Upper lobe of left lung (tissue), 4 donors: Measurements from ENCODE around the gene RHPN2.

Experiments
- EP300 ChIP-seq, 4 donors: sonication (generic); formaldehyde crosslinking; IDR thresholded peaks; one replicate each; pipeline ENCODE4 v1.5.1; 2017; ENCODE audit warnings: antibody characterized with exemption in 4 of 4, control low read depth in 2 of 4
- TF ChIP-seq, protein P1 (sequence below), 6 experiments: fragments of 450-650 bp in 4 of 6; fragments of 200-600 bp in 2 of 6; sonication (generic) in 2 of 6; IDR thresholded peaks; one replicate each; pipeline ENCODE4 v1.5.1; 2016 to 2019; ENCODE audit warnings: antibody characterized with exemption in 6 of 6

DNA sequence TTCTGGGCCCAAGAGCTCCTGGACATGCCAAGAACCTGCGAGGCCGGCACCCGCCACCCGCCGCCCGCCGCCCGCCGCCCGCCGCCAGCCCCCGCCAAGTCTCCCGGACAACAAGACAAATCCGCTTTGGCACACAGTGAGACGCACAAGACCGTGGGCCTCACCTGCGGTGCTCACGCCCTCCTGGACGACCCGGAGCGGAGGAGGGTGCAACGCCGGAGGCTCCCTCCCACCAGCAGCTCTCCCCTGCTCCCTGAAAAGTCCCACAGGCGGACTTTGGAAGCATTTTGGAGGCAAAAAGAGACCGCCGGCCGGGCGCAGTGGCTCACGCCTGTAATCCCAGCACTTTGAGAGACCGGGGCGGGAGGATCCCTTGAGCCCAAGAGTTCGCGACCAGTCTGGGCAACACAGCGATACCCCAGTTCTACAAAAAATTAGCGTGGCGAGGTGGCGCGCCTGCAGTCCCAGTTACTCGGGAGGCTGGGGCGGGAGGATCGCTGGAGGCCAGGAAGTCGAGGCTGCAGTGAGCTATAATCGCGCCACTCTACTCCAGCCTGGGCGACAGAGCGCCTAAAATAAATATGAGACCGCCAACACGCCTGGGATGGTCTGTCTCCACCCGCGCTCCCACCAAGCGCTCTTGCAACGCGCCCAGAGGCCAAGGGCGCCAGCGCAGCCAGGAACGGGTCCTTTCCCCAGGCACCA lies 783 bp downstream of the RHPN2 start:
- TF ChIP-seq, protein P1, sequence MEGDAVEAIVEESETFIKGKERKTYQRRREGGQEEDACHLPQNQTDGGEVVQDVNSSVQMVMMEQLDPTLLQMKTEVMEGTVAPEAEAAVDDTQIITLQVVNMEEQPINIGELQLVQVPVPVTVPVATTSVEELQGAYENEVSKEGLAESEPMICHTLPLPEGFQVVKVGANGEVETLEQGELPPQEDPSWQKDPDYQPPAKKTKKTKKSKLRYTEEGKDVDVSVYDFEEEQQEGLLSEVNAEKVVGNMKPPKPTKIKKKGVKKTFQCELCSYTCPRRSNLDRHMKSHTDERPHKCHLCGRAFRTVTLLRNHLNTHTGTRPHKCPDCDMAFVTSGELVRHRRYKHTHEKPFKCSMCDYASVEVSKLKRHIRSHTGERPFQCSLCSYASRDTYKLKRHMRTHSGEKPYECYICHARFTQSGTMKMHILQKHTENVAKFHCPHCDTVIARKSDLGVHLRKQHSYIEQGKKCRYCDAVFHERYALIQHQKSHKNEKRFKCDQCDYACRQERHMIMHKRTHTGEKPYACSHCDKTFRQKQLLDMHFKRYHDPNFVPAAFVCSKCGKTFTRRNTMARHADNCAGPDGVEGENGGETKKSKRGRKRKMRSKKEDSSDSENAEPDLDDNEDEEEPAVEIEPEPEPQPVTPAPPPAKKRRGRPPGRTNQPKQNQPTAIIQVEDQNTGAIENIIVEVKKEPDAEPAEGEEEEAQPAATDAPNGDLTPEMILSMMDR (IDR thresholded peaks at IDR 0.05), result no peak
- TF ChIP-seq EP300 (IDR thresholded peaks at IDR 0.05), result no peak
